HG02852 (cell line): ENCODE results near the gene MRM3.
"Not testable (repeated sequence)": the region's sequence is repeated elsewhere in the genome, so short reads cannot be mapped to it uniquely, and the experiment has no call there.

ENCODE experiments used
- ATAC-seq: cut with Tn5 transposase; IDR thresholded peaks from one replicate; pipeline ENCODE4 v1.9.1; 2021; ENCODE audit warnings: mild to moderate bottlenecking, moderate library complexity; ENCODE audit not compliant: unreplicated experiment

MRM3 gene

GRCh38 chr17:814371-814770 is 32.2 kb downstream of the MRM3 start:
- no peak for ATAC-seq

GRCh38 chr17:819251-819650 is 37.1 kb downstream of the MRM3 start:
- ATAC-seq = no peak

- ATAC-seq = no peak
Measured at GRCh38 chr17:823501-823902, 41.3 kb downstream of the MRM3 start.

- no peak for ATAC-seq
Measured at GRCh38 chr17:824378-824777, 42.2 kb downstream of the MRM3 start.

GRCh38 chr17:825216-825615 is 43.1 kb downstream of the MRM3 start:
- no peak for ATAC-seq

- no peak for ATAC-seq
Measured at GRCh38 chr17:826778-827177, 44.6 kb downstream of the MRM3 start.

- no peak for ATAC-seq
Measured at GRCh38 chr17:828761-829160, 46.6 kb downstream of the MRM3 start.

GRCh38 chr17:829614-830013 is 47.5 kb downstream of the MRM3 start:
- not testable (repeated sequence) for ATAC-seq

GRCh38 chr17:830381-830780 is 48.2 kb downstream of the MRM3 start:
- ATAC-seq = no peak

- ATAC-seq = no peak
Measured at GRCh38 chr17:830950-831349, 48.8 kb downstream of the MRM3 start.

GRCh38 chr17:834136-834535 is 52.0 kb downstream of the MRM3 start:
- no peak for ATAC-seq

GRCh38 chr17:835263-835662 is 53.1 kb downstream of the MRM3 start:
- no peak for ATAC-seq

- not testable (repeated sequence) for ATAC-seq
Measured at GRCh38 chr17:835721-836120, 53.6 kb downstream of the MRM3 start.

- ATAC-seq = no peak
Measured at GRCh38 chr17:836151-836550, 54.0 kb downstream of the MRM3 start.

- no peak for ATAC-seq
Measured at GRCh38 chr17:838486-838885, 56.3 kb downstream of the MRM3 start.

- no peak for ATAC-seq
Measured at GRCh38 chr17:841313-841712, 59.2 kb downstream of the MRM3 start.
